Activated naive CD4-positive, alpha-beta T cell treated with anti-CD3 and anti-CD28 coated beads, Interleukin-2, amount 50 U/mL, for 72 hours (primary cell): Measurements from ENCODE around the gene CTSH. TPM values are rescaled to one million over a fixed set of nuclear protein-coding genes. Genes with fewer than 3 reads are reported as not detected.

Experiments used
- ATAC-seq, 2 donors: fragments of 150-1000 bp; cut with Tn5 transposase; 2 replicates each; pipeline ENCODE4 v1.10.0; 2021; ENCODE audit warnings: mild to moderate bottlenecking in 2 of 2, moderate library complexity in 2 of 2
- DNase-seq, 2 donors: peaks; one replicate each; pipeline ENCODE4 v3.0.0; 2021 to 2022; ENCODE audit warnings: low spot score in 2 of 2
- H3K27ac Mint-ChIP-seq, 2 donors: one replicate each; pipeline ENCODE4 v1.8.0; 2022; ENCODE audit warnings: mild to moderate bottlenecking in 2 of 2, mixed read lengths in 2 of 2
- H3K36me3 Mint-ChIP-seq, 2 donors: one replicate each; pipeline ENCODE4 v1.8.0; 2022; ENCODE audit warnings: mixed read lengths in 2 of 2
- H3K9me3 Mint-ChIP-seq, 2 donors: one replicate each; pipeline ENCODE4 v1.8.0; 2022; ENCODE audit warnings: mixed read lengths in 2 of 2
- total RNA-seq, 2 donors: library from RNA; stranded (reverse); gene quantifications; one replicate each; pipeline ENCODE4 v1.2.3, GENCODE V29; 2022

The CTSH gene
- total RNA-seq, 2 donors from 2014 or later: 8.4 to 11.1 TPM

DNA sequence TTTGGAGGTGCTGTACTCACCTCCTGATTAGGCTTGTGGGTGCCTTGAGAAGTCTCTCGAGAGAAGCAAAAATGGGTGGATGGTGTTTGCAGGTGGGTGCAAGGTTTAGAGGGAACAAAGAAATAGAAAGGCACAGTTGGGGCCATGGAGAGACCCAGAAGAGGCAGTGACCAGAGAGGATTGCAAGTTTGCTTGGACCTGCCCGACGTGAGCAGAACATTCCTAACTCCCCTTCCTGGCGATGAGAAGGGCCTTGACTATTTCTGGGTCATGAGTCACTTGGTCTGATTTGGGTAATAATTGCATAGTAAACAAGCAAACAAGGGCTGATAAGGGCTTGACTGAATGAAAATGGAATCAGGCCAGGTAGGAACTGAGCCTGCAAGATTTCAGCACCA, 7.0 kb upstream of the CTSH start:
- ATAC-seq (no peak), DNase-seq (no peak)
- Mint-ChIP-seq H3K36me3 (no peaks in the 10 kb centered on the region), H3K9me3 (no peaks in the 10 kb centered on the region), H3K27ac (no peak overlapping the region)

DNA sequence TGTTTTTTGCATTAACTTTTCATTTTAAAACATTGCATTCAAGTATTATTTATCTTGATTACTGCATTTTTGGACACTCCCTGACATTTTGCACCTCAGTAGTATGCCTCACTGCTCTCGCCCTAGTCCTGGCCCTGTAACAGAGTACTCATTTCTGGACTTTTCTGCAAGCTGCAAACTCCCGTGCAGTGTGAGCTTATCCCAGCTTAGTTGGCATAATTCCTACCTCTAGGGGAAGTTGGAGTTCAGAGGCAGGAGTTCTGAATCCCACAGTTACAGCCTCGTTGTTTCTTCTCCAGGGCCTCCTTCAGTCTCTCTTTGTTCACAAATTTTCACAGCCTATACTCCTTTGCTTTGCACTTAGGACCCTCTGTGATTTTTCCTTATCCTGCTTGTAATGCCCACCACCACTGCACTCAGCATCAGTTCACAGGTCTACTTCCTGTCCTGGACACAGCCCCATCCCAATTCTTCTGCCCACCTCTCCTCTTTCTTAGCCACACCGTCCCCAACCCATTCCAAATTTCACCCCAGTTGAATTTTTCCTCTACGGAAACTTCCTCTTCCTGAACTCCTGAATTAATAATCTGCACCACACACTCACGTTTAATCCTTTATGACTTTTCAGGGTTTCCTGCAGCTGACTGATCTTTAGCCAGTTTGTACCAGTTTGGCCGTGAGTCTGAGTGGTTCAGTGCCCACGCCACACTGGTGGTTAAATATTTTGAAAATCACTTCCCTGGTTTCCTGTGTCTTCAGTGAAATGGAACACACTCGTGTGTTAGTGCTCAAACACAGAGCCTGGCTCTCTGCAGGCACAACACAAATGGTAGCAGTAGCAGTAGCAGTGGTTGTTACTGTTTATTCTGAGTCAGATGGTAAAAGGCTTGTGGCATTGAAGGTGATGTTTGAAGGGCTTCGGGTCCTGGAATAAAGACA, 6.3 kb upstream of the CTSH start:
- ATAC-seq (no peak), DNase-seq (no peak)
- no peaks in the 10 kb centered on the region for H3K9me3 Mint-ChIP-seq
- no peak overlapping the region for H3K27ac Mint-ChIP-seq
- H3K36me3 Mint-ChIP-seq: no peaks in the 10 kb centered on the region

DNA sequence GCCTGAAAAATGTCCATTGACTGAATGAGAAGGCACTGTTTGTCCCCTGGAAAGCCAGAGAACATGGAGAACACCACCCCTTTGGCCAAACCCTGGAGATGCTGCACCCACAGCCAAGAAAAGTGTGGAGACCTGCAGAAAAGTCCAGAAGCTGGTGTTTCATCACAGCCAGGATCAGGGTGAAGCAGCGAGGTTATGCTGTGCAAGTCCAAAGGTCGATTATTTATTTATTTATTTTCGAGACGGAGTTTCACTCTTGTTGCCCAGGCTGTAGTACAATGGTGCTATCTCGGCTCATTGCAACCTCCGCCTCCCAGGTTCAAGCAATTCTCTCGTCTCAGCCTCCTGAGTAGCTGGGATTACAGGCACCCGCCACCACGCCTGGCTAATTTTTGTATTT, 5.5 kb upstream of the CTSH start:
- Mint-ChIP-seq H3K27ac (no peak overlapping the region), H3K36me3 (no peaks in the 10 kb centered on the region), H3K9me3 (no peaks in the 10 kb centered on the region)
- DNase-seq (no peak), ATAC-seq (no peak)

DNA sequence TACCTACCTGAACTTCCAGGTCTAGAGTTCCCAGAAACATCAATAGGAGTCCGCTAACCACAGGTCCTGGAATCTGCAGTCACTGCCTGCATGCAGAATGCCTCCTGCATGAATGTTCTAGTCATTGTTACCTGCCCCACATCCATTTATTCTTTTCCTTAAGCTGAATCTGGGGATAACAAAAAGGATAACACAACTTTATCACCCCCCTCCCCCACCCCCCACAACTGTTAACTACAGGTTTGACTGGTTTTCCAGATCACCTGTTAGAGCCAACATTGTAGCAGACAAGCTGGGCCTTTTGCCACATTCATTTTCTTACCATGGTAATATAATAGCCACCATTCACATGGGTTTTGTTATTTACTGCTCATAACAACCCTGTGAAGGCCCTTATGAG, 4.6 kb upstream of the CTSH start:
- no peak for DNase-seq
- H3K36me3 Mint-ChIP-seq: no peaks in the 10 kb centered on the region
- ATAC-seq: no peak
- H3K9me3 Mint-ChIP-seq: no peaks in the 10 kb centered on the region
- no peak overlapping the region for H3K27ac Mint-ChIP-seq

DNA sequence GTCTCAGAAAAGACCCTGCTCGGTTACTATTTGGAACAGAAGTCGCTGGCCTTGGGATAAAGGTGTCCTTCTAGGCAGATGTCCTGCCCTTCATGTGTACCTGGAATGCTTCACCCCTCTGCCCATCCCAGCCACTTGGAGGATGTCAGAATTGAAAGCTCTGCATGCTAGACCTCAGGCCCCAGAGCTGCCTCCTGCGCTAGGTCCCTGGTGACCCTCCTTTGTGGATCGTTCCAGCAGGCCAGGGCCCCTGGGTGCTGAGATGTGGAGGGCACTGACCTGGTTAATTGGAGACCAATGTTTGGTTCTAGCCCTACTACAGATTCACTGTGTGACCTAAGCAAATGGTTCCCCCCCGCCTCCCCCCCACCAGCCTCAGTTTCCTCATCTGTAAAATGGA, 2.7 kb upstream of the CTSH start:
- ATAC-seq (no peak), DNase-seq (no peak)
- H3K36me3 Mint-ChIP-seq: no peaks in the 10 kb centered on the region
- H3K9me3 Mint-ChIP-seq: no peaks in the 10 kb centered on the region
- no peak overlapping the region for H3K27ac Mint-ChIP-seq

DNA sequence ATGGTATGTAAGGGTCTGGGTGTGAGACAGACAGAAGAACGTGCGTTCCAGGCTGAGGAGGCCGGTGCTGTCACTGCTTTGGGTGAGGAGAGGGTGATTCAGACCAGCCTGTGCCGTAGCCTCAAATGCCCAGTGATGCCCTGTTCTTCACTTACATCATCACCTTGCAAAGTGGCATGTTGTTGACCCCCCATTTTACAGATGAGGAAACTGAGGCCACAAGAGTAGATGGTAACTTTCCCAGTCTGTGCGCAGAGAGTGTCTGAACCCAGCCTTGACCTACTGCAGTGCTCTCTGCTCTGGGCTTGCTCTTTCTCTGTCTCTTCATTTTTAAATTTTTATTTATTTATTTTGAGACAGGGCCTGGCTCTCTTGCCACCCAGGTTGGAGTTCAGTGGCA, 1.6 kb upstream of the CTSH start:
- DNase-seq (no peak), ATAC-seq (no peak)
- H3K36me3 Mint-ChIP-seq: no peaks in the 10 kb centered on the region
- H3K27ac Mint-ChIP-seq: no peak overlapping the region
- H3K9me3 Mint-ChIP-seq: no peaks in the 10 kb centered on the region

DNA sequence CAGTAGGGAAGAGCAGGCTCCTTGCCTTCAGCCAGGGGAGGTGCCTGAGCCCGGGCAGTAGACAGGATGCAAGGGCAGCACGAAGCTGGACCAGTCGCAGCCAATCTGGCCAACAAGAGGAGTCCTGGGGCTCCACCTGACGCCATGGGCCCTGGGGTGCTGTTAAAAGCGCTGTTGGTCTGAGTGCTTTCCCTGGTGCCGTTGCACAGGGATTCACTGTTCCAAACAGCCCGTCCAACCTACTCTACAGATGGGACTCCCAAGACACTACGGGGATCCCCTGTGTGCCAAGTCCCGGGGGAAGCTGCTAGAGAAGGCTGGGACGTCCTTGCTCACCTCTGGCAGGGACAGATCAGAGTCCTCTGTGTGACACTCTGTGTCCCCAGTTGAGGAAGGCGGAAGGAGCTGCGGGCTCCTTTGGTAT, 632 bp downstream of the CTSH start:
- peak; percentile 4 to 9 for ATAC-seq
- H3K27ac Mint-ChIP-seq: no peak overlapping the region
- H3K36me3 Mint-ChIP-seq: no peaks in the 10 kb centered on the region
- DNase-seq: no peak
- H3K9me3 Mint-ChIP-seq: no peaks in the 10 kb centered on the region

DNA sequence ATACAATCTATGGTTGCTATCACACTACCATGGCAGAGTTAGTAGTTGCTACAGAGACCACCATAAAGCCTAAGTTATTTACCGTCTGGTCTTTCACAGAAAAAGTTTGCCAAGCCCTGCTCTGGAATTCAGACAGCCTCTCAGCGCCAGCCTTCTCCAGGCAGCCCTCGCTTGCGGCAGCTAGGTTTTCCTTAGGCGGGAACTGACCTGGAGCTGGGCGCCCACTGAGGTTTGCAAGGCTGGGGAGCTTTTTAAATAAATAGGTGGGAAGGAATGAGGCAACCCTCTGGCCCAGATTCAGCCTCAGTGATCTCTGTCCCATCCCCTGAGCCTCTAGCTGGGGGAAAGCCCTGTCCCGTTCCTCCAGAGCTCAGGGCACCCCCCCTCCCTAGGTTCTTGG, 1.2 kb downstream of the CTSH start:
- H3K27ac Mint-ChIP-seq: no peak overlapping the region
- ATAC-seq (no peak), DNase-seq (no peak)
- H3K9me3 Mint-ChIP-seq: no peaks in the 10 kb centered on the region
- H3K36me3 Mint-ChIP-seq: no peaks in the 10 kb centered on the region

DNA sequence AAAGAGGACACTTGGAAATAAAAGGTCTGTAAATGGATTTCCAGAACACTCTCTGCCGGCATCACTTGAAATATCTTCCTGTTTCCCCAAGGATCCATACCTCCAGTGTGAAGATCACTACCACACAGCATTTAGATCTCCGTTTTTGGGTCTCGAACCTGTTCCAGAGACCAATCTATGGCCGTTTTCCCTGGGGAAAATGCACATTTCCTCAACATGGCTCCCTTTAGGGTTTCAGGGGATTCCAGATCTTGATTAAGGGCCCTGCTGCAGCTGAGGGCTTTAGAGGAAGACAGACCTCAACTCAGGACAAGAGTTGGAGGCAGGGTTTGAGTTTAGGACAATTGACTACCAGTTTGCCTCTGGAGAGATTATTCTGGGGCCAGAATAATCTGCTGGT, 2.1 kb downstream of the CTSH start:
- ATAC-seq (no peak), DNase-seq (no peak)
- Mint-ChIP-seq H3K9me3 (peaks cover 0 to 3% of the 10 kb centered on the region in 2 donors), H3K36me3 (peaks cover 0 to 4% of the 10 kb centered on the region in 2 donors), H3K27ac (no peak overlapping the region)

DNA sequence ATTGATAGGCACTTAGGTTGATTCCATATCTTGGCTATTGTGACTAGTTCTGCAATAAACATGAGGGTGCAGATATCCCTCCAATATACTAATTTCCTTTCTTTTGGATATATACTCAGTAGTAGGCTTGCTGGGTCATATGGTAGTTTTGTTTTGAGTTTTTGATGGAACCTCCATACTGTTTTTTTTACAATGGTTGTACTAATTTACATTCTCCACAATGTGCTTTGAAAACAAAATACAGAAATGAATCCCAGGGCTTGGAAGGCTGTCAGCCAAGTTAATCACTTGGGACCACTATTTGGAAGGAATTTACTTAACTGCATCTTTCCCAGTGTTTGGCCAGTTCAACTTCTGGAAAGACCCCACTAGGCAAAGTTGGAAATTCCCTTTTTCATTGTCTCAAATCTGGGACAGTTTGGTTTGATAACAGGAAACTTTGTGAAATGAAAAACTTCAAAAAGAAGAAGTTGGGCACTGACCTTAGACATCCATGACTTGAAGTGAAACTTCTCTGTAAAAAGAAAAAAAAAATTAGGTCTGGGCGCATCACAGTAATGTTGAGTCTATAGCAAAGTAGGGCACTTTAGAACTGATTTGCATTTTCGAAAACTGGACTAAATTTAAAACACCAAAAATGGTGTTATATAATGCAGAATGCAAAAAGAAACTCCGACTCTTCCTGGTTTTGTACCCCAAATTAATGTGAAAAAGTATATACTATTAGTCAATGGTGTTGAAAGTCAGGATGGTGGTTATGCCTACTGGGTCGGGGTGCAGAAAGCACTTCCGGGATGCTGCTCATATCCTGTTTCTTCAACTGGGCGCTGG, 6.0 kb downstream of the CTSH start:
- DNase-seq (no peak), ATAC-seq (peak; percentile 53 to 60)
- Mint-ChIP-seq H3K36me3 (peaks cover 0 to 4% of the 10 kb centered on the region in 2 donors), H3K27ac (peak overlapping the region in 1 of 2 donors; percentile 61), H3K9me3 (peaks cover 0 to 3% of the 10 kb centered on the region in 2 donors)

DNA sequence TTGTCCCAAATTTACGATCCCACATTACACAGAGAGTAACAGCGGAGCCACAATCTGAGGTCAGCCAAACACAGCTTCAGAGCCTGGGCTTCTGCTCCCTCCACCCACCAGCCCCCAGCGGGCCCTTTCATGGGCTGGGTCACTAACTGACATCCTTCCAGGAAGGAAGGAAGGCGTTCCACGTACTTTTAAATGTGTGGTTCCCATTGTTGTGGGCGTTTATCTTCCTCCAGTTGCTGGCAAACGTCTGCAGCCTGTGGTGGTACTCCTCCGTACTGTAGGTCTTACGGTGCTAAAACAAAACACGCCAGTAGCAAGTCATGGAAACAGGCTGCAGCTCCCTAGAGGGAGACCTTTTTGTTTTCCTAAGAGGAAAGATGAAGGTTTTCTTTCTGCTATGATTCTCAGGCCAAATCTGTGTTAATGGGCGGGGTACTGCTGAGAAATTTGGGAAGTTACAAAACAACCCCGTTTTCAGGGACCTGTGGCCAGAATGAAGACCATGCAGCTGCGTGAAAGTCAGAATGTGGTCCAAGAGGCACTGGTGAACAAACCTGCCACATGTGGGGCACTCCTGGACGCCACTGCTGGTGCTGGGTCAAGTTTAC, 7.6 kb downstream of the CTSH start:
- no peak overlapping the region for H3K27ac Mint-ChIP-seq
- peaks cover 0 to 4% of the 10 kb centered on the region in 2 donors for H3K36me3 Mint-ChIP-seq
- peaks cover 0 to 3% of the 10 kb centered on the region in 2 donors for H3K9me3 Mint-ChIP-seq
- DNase-seq (no peak), ATAC-seq (peak; percentile 42 to 50)

DNA sequence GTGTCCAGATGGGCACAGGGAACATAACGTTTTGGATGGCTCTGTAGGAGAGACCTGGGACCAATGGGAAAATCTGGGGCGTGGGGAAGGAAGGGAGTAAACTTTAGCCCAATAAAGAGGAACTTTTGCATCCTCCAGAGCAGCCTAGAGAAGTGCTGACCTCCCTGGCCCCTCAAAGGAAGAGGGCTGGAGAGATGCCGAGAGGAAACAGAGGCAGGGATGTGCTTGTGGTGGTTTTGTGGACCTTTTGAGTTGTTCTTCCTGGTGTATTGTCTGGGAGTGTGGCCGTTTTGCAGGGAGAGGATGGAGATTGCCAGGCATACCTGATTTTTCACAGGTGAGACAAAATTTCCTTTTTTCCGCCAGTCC, 10.2 kb downstream of the CTSH start:
- ATAC-seq: no peak
- H3K36me3 Mint-ChIP-seq: peaks cover 0 to 4% of the 10 kb centered on the region in 2 donors
- no peak overlapping the region for H3K27ac Mint-ChIP-seq
- peaks cover 0 to 3% of the 10 kb centered on the region in 2 donors for H3K9me3 Mint-ChIP-seq
- no peak for DNase-seq

DNA sequence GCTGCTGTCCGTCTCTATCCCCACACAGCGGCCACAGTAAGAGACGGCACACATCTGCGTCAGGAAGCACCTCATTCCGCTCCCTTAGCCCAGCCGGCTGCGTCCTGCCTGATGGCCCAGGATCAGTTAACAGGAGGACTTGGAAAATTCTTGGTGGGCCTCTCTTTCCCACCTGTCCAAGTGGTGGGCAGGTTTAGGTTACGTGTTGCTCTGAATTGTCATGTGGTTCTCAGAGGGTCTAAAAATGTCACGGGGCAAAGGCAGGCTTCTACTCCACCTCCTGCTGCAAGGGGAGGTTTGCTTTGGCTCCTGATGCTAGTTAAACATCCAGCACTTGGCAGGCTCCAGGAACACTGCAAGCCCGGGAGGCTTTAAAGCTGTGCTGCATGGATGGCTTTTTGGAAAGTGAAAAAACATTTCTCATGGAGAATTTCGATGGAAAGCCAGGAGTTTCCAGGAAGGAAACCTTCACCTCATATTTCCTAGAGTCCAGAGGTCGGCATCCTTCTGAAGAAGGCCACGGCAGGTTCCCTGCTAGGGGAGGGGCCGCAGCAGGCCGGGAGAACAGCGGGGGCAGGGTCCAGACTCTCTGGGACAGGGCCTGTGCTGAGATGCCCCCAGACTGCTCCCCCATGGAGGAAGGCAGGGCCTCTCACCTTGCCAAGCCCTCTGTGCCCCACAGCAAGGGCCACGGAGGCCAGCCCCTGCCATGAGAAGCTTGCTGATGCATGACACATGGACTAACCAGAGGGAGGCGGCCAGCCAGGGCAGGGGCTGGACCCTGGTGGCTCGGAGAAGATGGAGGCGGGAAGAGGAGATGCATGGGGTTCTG, 10.8 kb downstream of the CTSH start:
- Mint-ChIP-seq H3K36me3 (peaks cover 0 to 4% of the 10 kb centered on the region in 2 donors), H3K27ac (no peak overlapping the region), H3K9me3 (peaks cover 0 to 3% of the 10 kb centered on the region in 2 donors)
- no peak for DNase-seq
- ATAC-seq: no peak

DNA sequence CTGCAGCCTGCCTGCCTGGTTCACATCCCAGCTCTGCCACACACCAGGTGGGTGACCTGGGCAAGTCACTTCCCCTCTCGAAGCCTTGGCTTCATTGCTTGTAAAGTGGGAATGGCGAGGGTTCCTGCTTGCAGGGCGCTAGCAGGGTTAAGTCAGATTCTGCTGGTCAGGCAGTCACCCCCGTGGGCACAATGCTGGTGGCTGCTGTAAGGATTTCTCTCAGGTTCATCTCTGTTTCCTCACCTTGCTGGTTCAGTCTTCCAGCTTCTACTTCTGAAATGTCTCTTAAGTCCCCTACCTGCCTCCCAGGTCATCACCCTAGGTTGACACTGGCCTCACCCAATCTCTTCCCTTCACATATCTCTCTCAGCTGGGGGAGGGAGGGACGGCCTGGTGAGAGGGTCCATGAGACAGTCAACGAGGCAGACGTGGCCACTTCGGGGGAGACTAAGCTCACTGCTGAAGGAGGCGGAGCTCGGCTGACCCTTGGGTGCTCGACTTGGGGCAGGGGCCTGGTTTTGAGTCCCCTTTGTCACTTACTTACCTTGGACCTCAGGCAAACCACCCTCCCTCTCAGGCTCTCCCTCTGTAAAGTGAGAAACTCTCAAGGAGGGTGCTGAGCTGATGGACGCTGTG, 11.5 kb downstream of the CTSH start:
- Mint-ChIP-seq H3K27ac (no peak overlapping the region), H3K36me3 (peaks cover 0 to 1% of the 10 kb centered on the region in 2 donors), H3K9me3 (peaks cover 0 to under 1% of the 10 kb centered on the region in 2 donors)
- ATAC-seq: no peak
- DNase-seq: no peak

DNA sequence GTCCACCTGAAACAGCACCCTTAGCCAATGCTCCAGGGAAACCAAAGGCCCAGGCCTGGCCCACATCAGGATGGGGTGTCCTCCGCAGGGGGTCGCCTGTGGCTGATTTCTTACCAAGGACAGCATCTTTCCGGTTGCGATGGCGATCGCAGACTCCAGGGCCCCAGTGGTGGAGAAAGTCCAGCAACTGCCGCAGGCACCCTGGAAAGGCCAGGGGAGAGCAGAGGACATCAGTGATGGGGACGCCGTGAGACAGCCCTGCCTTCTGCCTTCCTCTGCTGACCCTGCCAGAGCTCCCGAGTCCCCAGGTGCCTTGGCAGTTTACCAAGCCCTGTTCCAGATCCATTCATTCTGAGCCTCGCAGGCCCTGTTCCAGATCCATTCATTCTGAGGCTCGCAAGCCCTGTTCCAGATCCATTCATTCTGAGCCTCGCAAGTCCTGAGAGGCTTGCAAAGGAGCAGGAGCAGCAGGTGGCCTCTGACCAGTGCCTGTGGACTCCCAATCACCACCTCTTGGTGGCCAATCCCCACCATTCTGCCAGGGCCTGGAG, 12.5 kb downstream of the CTSH start:
- no peaks in the 10 kb centered on the region for H3K9me3 Mint-ChIP-seq
- DNase-seq (no peak), ATAC-seq (no peak)
- no peaks in the 10 kb centered on the region for H3K36me3 Mint-ChIP-seq
- peak overlapping the region in 1 of 2 donors; percentile 76 for H3K27ac Mint-ChIP-seq
